Fibroblast of the aortic adventitia (primary cell): ENCODE measurements around the gene MRGPRF. TPM values are rescaled to one million over a fixed set of nuclear protein-coding genes. Genes with fewer than 3 reads are reported as not detected.

Source experiments
- DNase-seq: peaks from one replicate; pipeline ENCODE4 v3.0.0-alpha.2; 2010; ENCODE audit warnings: low read depth
- H3K4me3 ChIP-seq: 2 replicates; pipeline ENCODE4 v1.5.1; 2011; ENCODE audit warnings: low read depth, mild to moderate bottlenecking, control low read depth, low read length, moderate library complexity
- CTCF ChIP-seq: IDR thresholded peaks from 2 replicates; pipeline ENCODE4 v1.5.1; 2011; ENCODE audit warnings: mild to moderate bottlenecking, low read length, control low read depth, inconsistent platforms; ENCODE audit not compliant: insufficient read depth
- total RNA-seq: library from RNA; depleted of rRNA; stranded (reverse); fragments of >200 nt; gene quantifications from 2 replicates; pipeline ENCODE4 v1.2.3, GENCODE V29; 2012; ENCODE audit warnings: low replicate concordance

MRGPRF gene
- total RNA-seq, 1 donor = 41.8 TPM

GRCh38 chr11:69058511-69059270 lies 45.6 kb upstream of the MRGPRF start:
- no peak for DNase-seq
- no peak overlapping the region for H3K4me3 ChIP-seq
- no peak for TF ChIP-seq CTCF

GRCh38 chr11:69057801-69058200 lies 44.8 kb upstream of the MRGPRF start:
- no peak overlapping the region for H3K4me3 ChIP-seq
- no peak for DNase-seq
- TF ChIP-seq CTCF = no peak

DNA sequence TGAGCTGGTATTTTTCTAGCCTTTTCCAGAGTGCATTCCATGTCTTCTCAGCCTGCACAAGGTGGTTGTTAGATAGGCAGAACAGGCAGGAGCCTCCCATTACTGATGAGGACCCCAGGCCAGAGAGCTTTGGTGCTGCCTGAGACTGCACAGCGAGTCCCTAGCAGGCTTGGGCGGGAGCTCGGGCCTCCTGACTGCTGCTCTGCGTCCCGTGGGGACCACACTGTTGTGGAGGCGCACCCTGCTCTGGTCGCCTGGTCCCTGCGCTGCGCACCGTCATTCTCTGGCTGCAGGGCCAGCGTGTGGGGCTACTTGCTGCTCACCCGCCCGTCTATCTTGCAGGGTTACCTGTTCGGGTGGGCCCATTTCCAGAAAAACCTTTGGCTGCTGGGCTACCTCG lies 44.2 kb upstream of the MRGPRF start:
- H3K4me3 ChIP-seq = no peak overlapping the region
- no peak for TF ChIP-seq CTCF
- DNase-seq = no peak

DNA sequence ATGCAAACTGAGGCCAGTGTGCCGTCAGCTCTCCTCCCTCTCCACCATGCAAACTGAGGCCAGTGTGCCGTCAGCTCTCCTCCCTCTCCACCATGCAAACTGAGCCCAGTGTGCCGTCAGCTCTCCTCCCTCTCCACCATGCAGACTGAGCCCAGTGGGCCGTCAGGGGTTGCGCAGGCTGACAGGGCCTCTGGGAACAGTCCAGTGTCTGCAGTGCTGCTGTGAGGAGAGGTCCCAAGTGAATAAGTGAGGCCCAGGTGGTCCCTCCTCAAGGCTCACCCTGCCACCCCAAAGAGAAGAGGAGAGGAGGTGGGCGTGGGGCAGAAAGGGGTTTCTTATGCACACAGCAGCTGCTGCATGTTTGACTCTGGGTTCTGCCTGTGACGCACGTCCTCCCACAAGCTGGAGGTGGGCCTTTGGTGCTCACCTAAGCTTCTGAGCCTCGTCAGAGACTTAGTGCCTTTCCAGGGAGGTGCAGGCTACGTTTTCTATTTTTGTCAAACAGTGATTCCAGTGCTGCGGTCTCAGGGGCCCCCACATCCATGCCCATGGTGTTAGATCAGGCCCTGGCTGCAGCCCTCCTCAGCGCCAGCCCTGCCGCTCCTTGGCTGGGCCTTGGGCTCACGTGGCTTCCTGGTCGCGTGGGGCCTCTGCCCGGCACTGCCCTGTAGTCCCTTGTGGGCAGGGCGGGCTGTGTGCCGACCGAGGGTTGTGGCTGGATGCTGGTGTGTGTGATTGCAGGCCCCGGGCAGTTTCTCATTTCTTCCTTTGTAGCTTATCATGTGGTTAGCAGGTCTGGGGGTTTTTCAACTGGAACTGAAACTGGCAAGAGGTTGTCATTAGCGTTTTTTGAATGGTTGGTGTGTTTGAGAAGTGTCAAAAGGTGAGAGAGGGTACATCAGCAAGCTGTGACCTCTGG lies 42.8 kb upstream of the MRGPRF start:
- no peak for DNase-seq
- no peak for TF ChIP-seq CTCF
- H3K4me3 ChIP-seq = no peak overlapping the region

GRCh38 chr11:69055212-69055586 lies 42.2 kb upstream of the MRGPRF start:
- DNase-seq = no peak
- no peak for TF ChIP-seq CTCF
- no peak overlapping the region for H3K4me3 ChIP-seq

DNA sequence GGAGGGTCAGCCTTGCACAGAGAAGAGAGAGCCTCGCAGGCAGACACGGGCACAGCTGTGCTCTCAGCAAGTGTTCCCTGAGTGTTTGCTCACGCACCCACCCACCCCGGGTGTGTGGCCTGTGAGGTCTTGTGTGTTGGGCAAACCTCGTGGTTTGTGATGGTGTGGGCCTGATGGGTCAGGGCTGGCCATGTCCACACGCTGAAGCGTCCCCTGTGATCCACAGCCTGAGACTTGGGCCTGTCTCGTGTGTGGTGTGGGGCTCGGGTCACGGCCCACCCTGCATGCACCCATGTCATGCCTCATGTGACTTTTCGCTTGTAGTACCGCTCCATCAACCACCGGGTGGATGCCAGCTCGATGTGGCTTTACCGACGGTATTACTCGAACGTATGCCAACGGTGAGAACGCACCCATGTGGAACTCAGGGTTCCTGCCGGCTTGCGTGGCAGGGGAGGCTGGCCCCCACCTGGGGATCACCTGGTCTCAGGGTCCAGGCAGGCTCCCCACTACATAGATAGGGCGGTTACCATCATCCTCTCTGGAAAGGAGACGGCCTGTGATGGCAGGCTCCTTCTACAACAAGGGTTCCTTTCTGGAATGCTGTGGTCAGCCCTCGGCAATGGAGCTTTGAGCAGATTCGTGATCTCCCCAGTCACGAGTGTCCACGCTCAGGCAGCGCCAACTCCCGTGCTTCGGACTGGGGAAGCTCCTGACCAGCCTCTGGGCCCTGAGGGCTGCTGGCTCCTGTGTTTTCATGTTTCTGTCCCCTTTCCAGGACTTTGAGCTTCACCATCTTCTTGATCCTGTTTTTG lies 41.6 kb upstream of the MRGPRF start:
- DNase-seq = no peak
- no peak overlapping the region for H3K4me3 ChIP-seq
- TF ChIP-seq CTCF = no peak
